Breast epithelium (tissue), 3 donors: ENCODE measurements around the gene TAX1BP3.

Experiments
- POLR2A ChIP-seq: fragments of 450-650 bp; IDR thresholded peaks from one replicate; pipeline ENCODE4 v1.6.1; 2016; ENCODE audit warnings: antibody characterized with exemption, mild to moderate bottlenecking, moderate library complexity
- POLR2AphosphoS5 ChIP-seq, 3 donors: sonication (generic); formaldehyde crosslinking; IDR thresholded peaks; one replicate each; pipeline ENCODE4 v1.6.1; 2017; ENCODE audit warnings: antibody characterized with exemption in 3 of 3
- TF ChIP-seq, protein P1 (sequence below), 3 donors: fragments of 450-650 bp; IDR thresholded peaks; one replicate each; pipeline ENCODE4 v1.5.1; 2016 to 2017; ENCODE audit warnings: antibody characterized with exemption in 3 of 3, mild to moderate bottlenecking in 3 of 3, moderate library complexity in 3 of 3

DNA sequence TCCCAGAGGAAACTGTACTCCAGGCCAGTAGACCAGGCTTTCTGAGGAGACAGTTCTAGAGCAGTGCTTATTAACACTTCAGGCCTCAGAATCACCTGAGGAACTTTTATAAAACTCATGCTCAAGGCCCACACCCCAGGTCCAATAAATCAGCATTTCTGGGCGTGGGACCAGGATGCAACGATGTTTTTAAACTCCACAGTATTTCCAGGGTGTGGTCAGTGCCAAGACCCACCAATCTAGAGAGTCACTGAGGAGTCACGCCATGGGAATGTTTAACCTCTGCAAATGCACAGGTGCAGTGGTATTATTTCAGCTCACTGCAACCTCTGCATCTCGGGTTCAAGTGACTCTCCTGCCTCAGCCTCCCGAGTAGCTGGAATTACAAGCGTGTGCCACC, 55.3 kb downstream of the TAX1BP3 start:
- TF ChIP-seq POLR2A (no peak), POLR2AphosphoS5 (IDR thresholded peaks at IDR 0.05) (no peak)
- TF ChIP-seq, protein P1, sequence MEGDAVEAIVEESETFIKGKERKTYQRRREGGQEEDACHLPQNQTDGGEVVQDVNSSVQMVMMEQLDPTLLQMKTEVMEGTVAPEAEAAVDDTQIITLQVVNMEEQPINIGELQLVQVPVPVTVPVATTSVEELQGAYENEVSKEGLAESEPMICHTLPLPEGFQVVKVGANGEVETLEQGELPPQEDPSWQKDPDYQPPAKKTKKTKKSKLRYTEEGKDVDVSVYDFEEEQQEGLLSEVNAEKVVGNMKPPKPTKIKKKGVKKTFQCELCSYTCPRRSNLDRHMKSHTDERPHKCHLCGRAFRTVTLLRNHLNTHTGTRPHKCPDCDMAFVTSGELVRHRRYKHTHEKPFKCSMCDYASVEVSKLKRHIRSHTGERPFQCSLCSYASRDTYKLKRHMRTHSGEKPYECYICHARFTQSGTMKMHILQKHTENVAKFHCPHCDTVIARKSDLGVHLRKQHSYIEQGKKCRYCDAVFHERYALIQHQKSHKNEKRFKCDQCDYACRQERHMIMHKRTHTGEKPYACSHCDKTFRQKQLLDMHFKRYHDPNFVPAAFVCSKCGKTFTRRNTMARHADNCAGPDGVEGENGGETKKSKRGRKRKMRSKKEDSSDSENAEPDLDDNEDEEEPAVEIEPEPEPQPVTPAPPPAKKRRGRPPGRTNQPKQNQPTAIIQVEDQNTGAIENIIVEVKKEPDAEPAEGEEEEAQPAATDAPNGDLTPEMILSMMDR (IDR thresholded peaks at IDR 0.05) = no peak
